Ishikawa (cell line): Measurements from ENCODE around the gene ISLR.

Source experiments
- CEBPB ChIP-seq: IDR thresholded peaks from 2 replicates; pipeline ENCODE4 v1.6.1; 2012
- CREB1 ChIP-seq: IDR thresholded peaks from 2 replicates; pipeline ENCODE4 v1.6.1; 2012; ENCODE audit warnings: low read depth
- EGR1 ChIP-seq: IDR thresholded peaks from 2 replicates; pipeline ENCODE4 v1.6.1; 2012
- EP300 ChIP-seq: IDR thresholded peaks from 2 replicates; pipeline ENCODE4 v1.6.1; 2012; ENCODE audit warnings: borderline replicate concordance
- FOXM1 ChIP-seq: IDR thresholded peaks from 2 replicates; pipeline ENCODE4 v1.6.1; 2012; ENCODE audit warnings: low read depth, borderline replicate concordance
- NFIC ChIP-seq: IDR thresholded peaks from 2 replicates; pipeline ENCODE4 v1.6.1; 2012
- RAD21 ChIP-seq: IDR thresholded peaks from 2 replicates; pipeline ENCODE4 v1.6.1; 2012; ENCODE audit warnings: low read depth
- TAF1 ChIP-seq: IDR thresholded peaks from 2 replicates; pipeline ENCODE4 v1.6.1; 2012; ENCODE audit warnings: low read depth, mild to moderate bottlenecking
- TCF12 ChIP-seq: IDR thresholded peaks from 2 replicates; pipeline ENCODE4 v1.6.1; 2012; ENCODE audit warnings: low read depth
- TEAD4 ChIP-seq: IDR thresholded peaks from 2 replicates; pipeline ENCODE4 v1.6.1; 2012
- USF1 ChIP-seq: IDR thresholded peaks from 2 replicates; pipeline ENCODE4 v1.6.1; 2012
- YY1 ChIP-seq: IDR thresholded peaks from 2 replicates; pipeline ENCODE4 v1.6.1; 2012; ENCODE audit warnings: low read depth
- ZBTB7A ChIP-seq: IDR thresholded peaks from 2 replicates; pipeline ENCODE4 v1.6.1; 2012; ENCODE audit warnings: low read depth
- TF ChIP-seq, protein P1 (sequence below): IDR thresholded peaks from 2 replicates; pipeline ENCODE4 v1.6.1; 2012
- TF ChIP-seq, protein P2 (sequence below): IDR thresholded peaks from 2 replicates; pipeline ENCODE4 v1.6.1; 2012; ENCODE audit warnings: low read depth, mild to moderate bottlenecking

Gene ISLR

GRCh38 chr15:74174219-74174957 is 878 bp downstream of the ISLR start:
- no peak for TF ChIP-seq TEAD4
- TF ChIP-seq EGR1: no peak
- TF ChIP-seq, protein P1, sequence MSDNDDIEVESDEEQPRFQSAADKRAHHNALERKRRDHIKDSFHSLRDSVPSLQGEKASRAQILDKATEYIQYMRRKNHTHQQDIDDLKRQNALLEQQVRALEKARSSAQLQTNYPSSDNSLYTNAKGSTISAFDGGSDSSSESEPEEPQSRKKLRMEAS: no peak
- TF ChIP-seq TAF1: no peak
- no peak for TF ChIP-seq CEBPB
- TF ChIP-seq YY1: no peak
- TF ChIP-seq FOXM1: no peak
- no peak for TF ChIP-seq NFIC
- TF ChIP-seq RAD21: no peak
- no peak for TF ChIP-seq USF1
- TF ChIP-seq EP300: no peak

- TF ChIP-seq, protein P1: no peak
- TF ChIP-seq, protein P2, sequence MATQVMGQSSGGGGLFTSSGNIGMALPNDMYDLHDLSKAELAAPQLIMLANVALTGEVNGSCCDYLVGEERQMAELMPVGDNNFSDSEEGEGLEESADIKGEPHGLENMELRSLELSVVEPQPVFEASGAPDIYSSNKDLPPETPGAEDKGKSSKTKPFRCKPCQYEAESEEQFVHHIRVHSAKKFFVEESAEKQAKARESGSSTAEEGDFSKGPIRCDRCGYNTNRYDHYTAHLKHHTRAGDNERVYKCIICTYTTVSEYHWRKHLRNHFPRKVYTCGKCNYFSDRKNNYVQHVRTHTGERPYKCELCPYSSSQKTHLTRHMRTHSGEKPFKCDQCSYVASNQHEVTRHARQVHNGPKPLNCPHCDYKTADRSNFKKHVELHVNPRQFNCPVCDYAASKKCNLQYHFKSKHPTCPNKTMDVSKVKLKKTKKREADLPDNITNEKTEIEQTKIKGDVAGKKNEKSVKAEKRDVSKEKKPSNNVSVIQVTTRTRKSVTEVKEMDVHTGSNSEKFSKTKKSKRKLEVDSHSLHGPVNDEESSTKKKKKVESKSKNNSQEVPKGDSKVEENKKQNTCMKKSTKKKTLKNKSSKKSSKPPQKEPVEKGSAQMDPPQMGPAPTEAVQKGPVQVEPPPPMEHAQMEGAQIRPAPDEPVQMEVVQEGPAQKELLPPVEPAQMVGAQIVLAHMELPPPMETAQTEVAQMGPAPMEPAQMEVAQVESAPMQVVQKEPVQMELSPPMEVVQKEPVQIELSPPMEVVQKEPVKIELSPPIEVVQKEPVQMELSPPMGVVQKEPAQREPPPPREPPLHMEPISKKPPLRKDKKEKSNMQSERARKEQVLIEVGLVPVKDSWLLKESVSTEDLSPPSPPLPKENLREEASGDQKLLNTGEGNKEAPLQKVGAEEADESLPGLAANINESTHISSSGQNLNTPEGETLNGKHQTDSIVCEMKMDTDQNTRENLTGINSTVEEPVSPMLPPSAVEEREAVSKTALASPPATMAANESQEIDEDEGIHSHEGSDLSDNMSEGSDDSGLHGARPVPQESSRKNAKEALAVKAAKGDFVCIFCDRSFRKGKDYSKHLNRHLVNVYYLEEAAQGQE: no peak
- TF ChIP-seq FOXM1 (no peak), RAD21 (no peak), YY1 (no peak), TEAD4 (no peak), TCF12 (no peak), CREB1 (no peak), NFIC (no peak), ZBTB7A (no peak), EGR1 (no peak), EP300 (no peak)
Measured at GRCh38 chr15:74174958-74175253, 1.4 kb downstream of the ISLR start.

GRCh38 chr15:74175271-74176191 is 2.0 kb downstream of the ISLR start:
- TF ChIP-seq, protein P2: no peak
- TF ChIP-seq TEAD4 (no peak), FOXM1 (no peak), CREB1 (no peak), EP300 (no peak), NFIC (no peak), YY1 (no peak), TCF12 (no peak), USF1 (no peak), TAF1 (no peak), EGR1 (no peak), RAD21 (no peak), ZBTB7A (no peak), CEBPB (no peak)
- TF ChIP-seq, protein P1: no peak

DNA sequence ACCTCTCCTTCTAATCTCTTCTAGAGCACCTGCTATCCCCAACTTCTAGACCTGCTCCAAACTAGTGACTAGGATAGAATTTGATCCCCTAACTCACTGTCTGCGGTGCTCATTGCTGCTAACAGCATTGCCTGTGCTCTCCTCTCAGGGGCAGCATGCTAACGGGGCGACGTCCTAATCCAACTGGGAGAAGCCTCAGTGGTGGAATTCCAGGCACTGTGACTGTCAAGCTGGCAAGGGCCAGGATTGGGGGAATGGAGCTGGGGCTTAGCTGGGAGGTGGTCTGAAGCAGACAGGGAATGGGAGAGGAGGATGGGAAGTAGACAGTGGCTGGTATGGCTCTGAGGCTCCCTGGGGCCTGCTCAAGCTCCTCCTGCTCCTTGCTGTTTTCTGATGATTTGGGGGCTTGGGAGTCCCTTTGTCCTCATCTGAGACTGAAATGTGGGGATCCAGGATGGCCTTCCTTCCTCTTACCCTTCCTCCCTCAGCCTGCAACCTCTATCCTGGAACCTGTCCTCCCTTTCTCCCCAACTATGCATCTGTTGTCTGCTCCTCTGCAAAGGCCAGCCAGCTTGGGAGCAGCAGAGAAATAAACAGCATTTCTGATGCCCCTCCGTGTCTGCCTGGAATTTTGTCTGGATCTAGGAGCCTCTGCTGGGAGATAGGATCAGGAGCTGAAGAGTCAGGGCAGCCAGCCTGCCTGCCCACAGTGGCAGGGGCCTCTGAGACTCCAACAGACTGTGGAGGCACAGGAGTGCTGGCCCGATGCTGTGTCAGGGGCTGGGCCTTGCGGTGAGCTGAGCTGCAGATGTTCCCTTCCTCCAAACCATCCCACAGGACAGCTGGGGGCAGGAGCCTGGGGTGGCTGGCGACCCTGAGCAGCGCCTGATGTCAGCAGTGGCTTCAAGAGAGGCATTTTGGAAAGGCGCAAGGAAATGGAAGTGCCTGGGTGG is 3.0 kb downstream of the ISLR start:
- TF ChIP-seq EP300: no peak
- no peak for TF ChIP-seq NFIC
- TF ChIP-seq YY1: no peak
- TF ChIP-seq, protein P2: no peak
